WI38 (cell line): ENCODE data around the gene RERE.

Experiments used
- H3K4me3 ChIP-seq: 2 replicates; pipeline ENCODE4 v1.5.1; 2011; ENCODE audit warnings: low read depth, mild to moderate bottlenecking, control low read depth, low read length
- CTCF ChIP-seq: IDR thresholded peaks from 2 replicates; pipeline ENCODE4 v1.5.1; 2012; ENCODE audit warnings: low read depth, mild to moderate bottlenecking, control low read depth, low read length

The RERE gene

GRCh38 chr1:8782955-8783354 lies 34.5 kb downstream of the RERE start:
- H3K4me3 ChIP-seq: no peak overlapping the region
- no peak for TF ChIP-seq CTCF

GRCh38 chr1:8782001-8782620 lies 35.3 kb downstream of the RERE start:
- no peak for TF ChIP-seq CTCF
- H3K4me3 ChIP-seq: no peak overlapping the region

GRCh38 chr1:8780405-8780804 lies 37.0 kb downstream of the RERE start:
- H3K4me3 ChIP-seq: no peak overlapping the region
- no peak for TF ChIP-seq CTCF

GRCh38 chr1:8777867-8778266 lies 39.6 kb downstream of the RERE start:
- no peak overlapping the region for H3K4me3 ChIP-seq
- no peak for TF ChIP-seq CTCF

GRCh38 chr1:8776104-8776503 lies 41.3 kb downstream of the RERE start:
- H3K4me3 ChIP-seq: no peak overlapping the region
- no peak for TF ChIP-seq CTCF

- no peak for TF ChIP-seq CTCF
- H3K4me3 ChIP-seq: no peak overlapping the region
Measured at GRCh38 chr1:8767006-8767405, 50.4 kb downstream of the RERE start.

GRCh38 chr1:8765198-8765597 lies 52.2 kb downstream of the RERE start:
- no peak overlapping the region for H3K4me3 ChIP-seq
- TF ChIP-seq CTCF: no peak
